GM12801 (cell line): ENCODE data around the gene CES3.

Experiments
- CTCF ChIP-seq: IDR thresholded peaks from one replicate; pipeline ENCODE4 v1.5.1; 2011; ENCODE audit warnings: control low read depth; ENCODE audit not compliant: insufficient read length; ENCODE audit errors: extremely low read depth

The CES3 gene

GRCh38 chr16:66926961-66927436 is 34.1 kb upstream of the CES3 start:
- TF ChIP-seq CTCF: no peak

- TF ChIP-seq CTCF: no peak
These were observed 33.0 kb upstream of the CES3 start for GRCh38 chr16:66927918-66928649.

GRCh38 chr16:66928702-66929388 is 32.2 kb upstream of the CES3 start:
- no peak for TF ChIP-seq CTCF

DNA sequence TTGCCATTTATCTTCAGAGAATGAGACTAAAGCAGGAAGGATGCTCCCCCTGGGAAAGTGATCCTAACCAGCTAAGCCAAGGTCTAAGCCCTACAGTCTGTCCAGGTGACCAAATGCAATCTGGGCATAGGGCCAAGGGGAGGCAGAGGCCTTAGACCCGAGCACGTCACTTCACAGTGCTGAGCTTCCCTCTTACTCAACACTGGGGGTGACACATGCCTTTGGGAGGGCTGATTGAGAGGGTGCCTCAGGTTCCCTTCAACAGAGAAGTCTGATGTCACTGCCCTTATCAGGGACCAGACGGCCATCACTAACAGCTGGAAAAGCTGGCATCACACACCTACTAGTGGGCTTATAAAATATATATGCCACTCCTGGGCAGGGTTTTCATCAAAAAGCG is 30.9 kb upstream of the CES3 start:
- no peak for TF ChIP-seq CTCF

- TF ChIP-seq CTCF: no peak
These were observed 29.4 kb upstream of the CES3 start for GRCh38 chr16:66931665-66932064.

- no peak for TF ChIP-seq CTCF
These were observed 29.0 kb upstream of the CES3 start for GRCh38 chr16:66932076-66932475.

- TF ChIP-seq CTCF: no peak
These were observed 27.3 kb upstream of the CES3 start for GRCh38 chr16:66933776-66934137.
